DOHH2 (cell line): ENCODE results near the gene CFAP74.

Experiments used
- H3F3A ChIP-seq: fragments of 200-600 bp; sonication (generic), shearing (Covaris generic); 2 replicates; pipeline ENCODE4 v1.6.0; 2016; ENCODE audit warnings: antibody characterized with exemption, mild to moderate bottlenecking; ENCODE audit not compliant: control insufficient read depth, insufficient read depth
- H3K27ac ChIP-seq: fragments of 200-600 bp; sonication (generic); 2 replicates; pipeline ENCODE4 v1.5.1; 2014; ENCODE audit warnings: low read depth, mild to moderate bottlenecking, low read length, moderate library complexity
- H3K27me3 ChIP-seq: fragments of 200-600 bp; sonication (generic); 2 replicates; pipeline ENCODE4 v1.6.1; 2014; ENCODE audit warnings: mild to moderate bottlenecking, low read length, mixed read lengths; ENCODE audit not compliant: control insufficient read depth
- H3K36me3 ChIP-seq: fragments of 200-600 bp; sonication (generic); 2 replicates; pipeline ENCODE4 v1.6.1; 2014; ENCODE audit warnings: mild to moderate bottlenecking, low read length, moderate library complexity, mixed read lengths; ENCODE audit not compliant: control insufficient read depth
- H3K4me1 ChIP-seq: fragments of 200-600 bp; sonication (generic); 2 replicates; pipeline ENCODE4 v1.6.1; 2014; ENCODE audit warnings: mild to moderate bottlenecking, low read length, mixed read lengths; ENCODE audit not compliant: control insufficient read depth
- H3K4me2 ChIP-seq: fragments of 200-600 bp; sonication (generic); 2 replicates; pipeline ENCODE4 v1.6.0; 2014; ENCODE audit warnings: mild to moderate bottlenecking, low read length, moderate library complexity
- H3K4me3 ChIP-seq: fragments of 200-600 bp; sonication (generic); 2 replicates; pipeline ENCODE4 v1.5.1; 2014; ENCODE audit warnings: mild to moderate bottlenecking, low read length, mixed read lengths
- H3K79me2 ChIP-seq: fragments of 200-600 bp; sonication (generic); 2 replicates; pipeline ENCODE4 v1.6.1; 2014; ENCODE audit warnings: mild to moderate bottlenecking, low read length, mixed read lengths; ENCODE audit not compliant: control insufficient read depth
- H3K9me2 ChIP-seq: fragments of 200-600 bp; sonication (generic); replicated peaks from 2 replicates; pipeline ENCODE4 v1.6.1; 2014; ENCODE audit warnings: mild to moderate bottlenecking, low read length, mixed read lengths; ENCODE audit not compliant: control insufficient read depth
- H3K9me3 ChIP-seq: fragments of 200-600 bp; sonication (generic); 2 replicates; pipeline ENCODE4 v1.6.1; 2014; ENCODE audit warnings: antibody characterized with exemption, low read length, mixed read lengths; ENCODE audit not compliant: control insufficient read depth, insufficient read depth
- H4K20me1 ChIP-seq: fragments of 200-600 bp; sonication (generic); 2 replicates; pipeline ENCODE4 v1.6.0; 2014; ENCODE audit warnings: low read depth, mild to moderate bottlenecking, antibody characterized with exemption, low read length, moderate library complexity; ENCODE audit not compliant: control insufficient read depth, insufficient read depth
- EZH2phosphoT487 ChIP-seq: fragments of 200-600 bp; sonication (generic); IDR thresholded peaks from 2 replicates; pipeline ENCODE4 v1.6.1; 2017; ENCODE audit warnings: borderline replicate concordance, mild to moderate bottlenecking, antibody characterized with exemption, low read length, moderate library complexity, mixed read lengths
- TF ChIP-seq, protein P1 (sequence below): fragments of 200-600 bp; sonication (generic); IDR thresholded peaks from one replicate; pipeline ENCODE4 v1.5.1; 2014; ENCODE audit warnings: antibody characterized with exemption, mild to moderate bottlenecking, low read depth, low read length; ENCODE audit not compliant: poor library complexity, severe bottlenecking

Gene CFAP74

DNA sequence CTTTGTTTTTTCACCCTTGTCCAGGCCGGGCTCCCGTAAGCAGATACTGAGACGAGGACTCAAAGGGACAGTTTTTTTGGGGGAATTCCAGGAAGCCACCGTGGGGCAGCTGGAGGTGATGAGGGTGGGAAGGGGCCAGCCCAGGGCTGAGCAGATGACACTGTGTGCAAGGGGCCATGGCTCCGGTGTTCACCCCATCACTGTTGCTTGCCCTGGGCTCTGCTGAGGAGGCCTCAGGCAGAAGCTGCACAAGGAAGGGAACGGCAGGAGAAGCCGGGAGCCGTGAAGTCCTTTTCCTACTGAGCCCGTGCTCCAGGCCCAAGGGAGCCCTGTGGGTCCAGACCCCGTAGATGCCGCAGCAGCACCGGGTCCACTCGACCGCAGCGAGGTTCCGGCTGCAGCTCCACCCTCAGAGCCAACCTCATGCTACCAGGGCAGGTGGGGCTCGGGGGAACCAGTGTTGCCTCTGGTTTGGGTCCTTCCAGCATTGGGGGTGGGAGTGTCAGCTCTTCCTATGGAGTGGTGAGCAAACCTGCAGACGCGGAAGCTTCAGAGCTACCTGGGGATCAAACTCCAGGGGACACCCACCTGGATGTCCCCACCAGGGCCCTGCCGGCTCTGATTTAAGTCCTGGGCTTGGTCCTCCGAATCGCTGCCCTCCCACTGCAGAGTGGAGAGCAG, 92.8 kb downstream of the CFAP74 start:
- TF ChIP-seq, protein P1, sequence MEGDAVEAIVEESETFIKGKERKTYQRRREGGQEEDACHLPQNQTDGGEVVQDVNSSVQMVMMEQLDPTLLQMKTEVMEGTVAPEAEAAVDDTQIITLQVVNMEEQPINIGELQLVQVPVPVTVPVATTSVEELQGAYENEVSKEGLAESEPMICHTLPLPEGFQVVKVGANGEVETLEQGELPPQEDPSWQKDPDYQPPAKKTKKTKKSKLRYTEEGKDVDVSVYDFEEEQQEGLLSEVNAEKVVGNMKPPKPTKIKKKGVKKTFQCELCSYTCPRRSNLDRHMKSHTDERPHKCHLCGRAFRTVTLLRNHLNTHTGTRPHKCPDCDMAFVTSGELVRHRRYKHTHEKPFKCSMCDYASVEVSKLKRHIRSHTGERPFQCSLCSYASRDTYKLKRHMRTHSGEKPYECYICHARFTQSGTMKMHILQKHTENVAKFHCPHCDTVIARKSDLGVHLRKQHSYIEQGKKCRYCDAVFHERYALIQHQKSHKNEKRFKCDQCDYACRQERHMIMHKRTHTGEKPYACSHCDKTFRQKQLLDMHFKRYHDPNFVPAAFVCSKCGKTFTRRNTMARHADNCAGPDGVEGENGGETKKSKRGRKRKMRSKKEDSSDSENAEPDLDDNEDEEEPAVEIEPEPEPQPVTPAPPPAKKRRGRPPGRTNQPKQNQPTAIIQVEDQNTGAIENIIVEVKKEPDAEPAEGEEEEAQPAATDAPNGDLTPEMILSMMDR, result no peak
- TF ChIP-seq EZH2phosphoT487, result no peak
- Histone ChIP-seq H4K20me1 (no peaks in the 10 kb centered on the region), H3K27me3 (peaks cover 9% of the 10 kb centered on the region; the same call in 1 of the 2 replicates), H3K9me2 (no peaks in the 10 kb centered on the region), H3K79me2 (peaks cover 7% of the 10 kb centered on the region), H3K4me1 (peaks cover 39% of the 10 kb centered on the region), H3K9me3 (no peaks in the 10 kb centered on the region), H3K4me2 (no peak overlapping the region), H3K36me3 (no peaks in the 10 kb centered on the region), H3K27ac (no peak overlapping the region), H3F3A (no peaks in the 10 kb centered on the region; the same call in 1 of the 2 replicates), H3K4me3 (no peak overlapping the region)

- H3K4me3 ChIP-seq, result peak overlapping the region; percentile 72
- H3K27ac ChIP-seq, result no peak overlapping the region
- H3K27me3 ChIP-seq, result peaks cover 9% of the 10 kb centered on the region; the same call in 1 of the 2 replicates
These were observed 93.5 kb downstream of the CFAP74 start for GRCh38 chr1:1910033-1910465.

GRCh38 chr1:1908506-1908791, 95.1 kb downstream of the CFAP74 start:
- Histone ChIP-seq H3K4me2 (peak overlapping the region; percentile 93), H3K79me2 (peaks cover 7% of the 10 kb centered on the region), H3K4me1 (peaks cover 40% of the 10 kb centered on the region), H3K9me3 (no peaks in the 10 kb centered on the region), H3K9me2 (no peaks in the 10 kb centered on the region), H3K27me3 (0 out of 2 replicates have a peak, but pooled peaks cover 2% of the 10 kb centered on the region), H3K36me3 (no peaks in the 10 kb centered on the region), H3K4me3 (peak overlapping the region; percentile 81), H4K20me1 (no peaks in the 10 kb centered on the region), H3F3A (no peaks in the 10 kb centered on the region; the same call in 1 of the 2 replicates), H3K27ac (peak overlapping the region; percentile 65)
- TF ChIP-seq, protein P1, result no peak
- TF ChIP-seq EZH2phosphoT487, result no peak

More at GRCh38 chr1:1910033-1910465, 93.5 kb downstream of the CFAP74 start:
- Histone ChIP-seq H3K79me2 (peaks cover 7% of the 10 kb centered on the region), H3K4me1 (peaks cover 40% of the 10 kb centered on the region), H3K4me2 (peak overlapping the region; percentile 79), H3K36me3 (no peaks in the 10 kb centered on the region), H3K9me3 (no peaks in the 10 kb centered on the region), H3K9me2 (no peaks in the 10 kb centered on the region), H3F3A (no peaks in the 10 kb centered on the region; the same call in 1 of the 2 replicates), H4K20me1 (no peaks in the 10 kb centered on the region)
- TF ChIP-seq, protein P1, result no peak
- no peak for TF ChIP-seq EZH2phosphoT487
